Choroid plexus epithelial cell (primary cell): ENCODE data around the gene REEP1.

Experiments used
- DNase-seq: peaks from one replicate; pipeline ENCODE4 v3.0.0-alpha.2; 2010; ENCODE audit warnings: low read depth
- H3K4me3 ChIP-seq: 2 replicates; pipeline ENCODE4 v1.5.1; 2011; ENCODE audit warnings: low read depth, mild to moderate bottlenecking, control low read depth, low read length, moderate library complexity
- CTCF ChIP-seq: conservative IDR thresholded peaks from 2 replicates; pipeline ENCODE4 v1.5.1; 2011; ENCODE audit warnings: low read depth, mild to moderate bottlenecking, control low read depth, inconsistent platforms, low read length, moderate library complexity

Gene REEP1

GRCh38 chr2:86305915-86306254 is 31.5 kb downstream of the REEP1 start:
- no peak overlapping the region for H3K4me3 ChIP-seq
- TF ChIP-seq CTCF = no peak
- no peak for DNase-seq

DNA sequence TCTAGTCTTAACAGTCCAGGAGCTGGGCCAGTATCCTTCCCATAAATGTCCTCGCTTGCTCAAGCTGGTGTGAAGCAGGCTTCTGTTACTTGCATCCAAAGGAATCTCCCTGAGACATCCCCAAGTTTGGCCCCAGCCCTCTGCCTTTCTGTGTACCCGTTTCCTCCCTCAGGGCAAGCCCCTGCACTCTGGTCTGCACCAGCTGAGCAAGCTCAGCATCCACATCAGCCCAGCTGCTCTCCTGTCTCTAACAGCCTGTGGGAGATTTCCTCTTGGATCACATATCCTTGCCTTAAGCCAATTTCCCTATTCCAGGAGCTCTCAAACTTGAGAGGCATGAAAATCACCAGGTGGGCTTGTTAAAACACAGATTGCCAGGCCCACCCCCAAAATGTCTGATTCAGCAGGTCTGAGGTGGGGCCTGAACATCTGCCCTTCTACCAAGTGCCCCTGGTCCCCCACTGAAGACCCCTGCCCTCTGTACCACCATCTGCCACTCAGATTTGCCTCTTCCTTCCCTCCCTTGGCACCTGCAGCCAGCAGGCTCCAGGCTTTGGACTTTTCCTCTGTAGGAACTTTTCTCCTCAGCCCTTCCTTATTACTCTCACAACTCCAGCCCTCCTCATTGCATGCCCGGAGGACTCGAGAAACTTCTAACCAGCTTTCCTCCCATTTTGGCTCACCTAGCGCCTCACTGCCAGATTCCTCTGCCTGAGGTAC is 32.1 kb downstream of the REEP1 start:
- H3K4me3 ChIP-seq = no peak overlapping the region
- no peak for DNase-seq
- no peak for TF ChIP-seq CTCF

GRCh38 chr2:86304416-86304815 is 33.0 kb downstream of the REEP1 start:
- no peak for DNase-seq
- no peak overlapping the region for H3K4me3 ChIP-seq
- no peak for TF ChIP-seq CTCF

- TF ChIP-seq CTCF = no peak
- H3K4me3 ChIP-seq = no peak overlapping the region
- no peak for DNase-seq
Measured at GRCh38 chr2:86302320-86302719, 35.1 kb downstream of the REEP1 start.

DNA sequence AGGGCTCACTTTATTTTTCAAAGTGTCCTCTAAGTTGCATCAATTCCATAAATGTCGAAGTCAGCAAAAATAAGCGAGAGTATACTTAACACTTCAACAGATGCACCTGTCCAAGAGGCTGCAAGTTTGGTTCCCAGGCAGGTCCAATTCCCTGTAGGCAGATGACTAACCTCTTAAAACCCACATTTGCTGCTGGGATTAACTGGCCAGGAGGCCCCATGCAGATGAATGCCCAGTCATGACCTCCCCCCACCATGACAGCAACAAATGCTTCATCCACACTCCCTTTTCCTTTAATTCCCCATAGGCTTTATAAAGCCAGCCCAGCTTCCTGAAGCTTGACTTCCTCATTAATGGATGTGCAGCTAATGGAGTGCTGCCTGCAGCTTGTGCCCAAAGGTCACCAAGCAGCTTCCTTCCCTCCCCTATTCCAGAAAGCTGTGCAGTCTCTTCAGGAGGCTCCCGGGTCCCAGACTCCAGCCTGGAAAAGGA is 35.7 kb downstream of the REEP1 start:
- no peak overlapping the region for H3K4me3 ChIP-seq
- TF ChIP-seq CTCF = no peak
- DNase-seq = no peak

DNA sequence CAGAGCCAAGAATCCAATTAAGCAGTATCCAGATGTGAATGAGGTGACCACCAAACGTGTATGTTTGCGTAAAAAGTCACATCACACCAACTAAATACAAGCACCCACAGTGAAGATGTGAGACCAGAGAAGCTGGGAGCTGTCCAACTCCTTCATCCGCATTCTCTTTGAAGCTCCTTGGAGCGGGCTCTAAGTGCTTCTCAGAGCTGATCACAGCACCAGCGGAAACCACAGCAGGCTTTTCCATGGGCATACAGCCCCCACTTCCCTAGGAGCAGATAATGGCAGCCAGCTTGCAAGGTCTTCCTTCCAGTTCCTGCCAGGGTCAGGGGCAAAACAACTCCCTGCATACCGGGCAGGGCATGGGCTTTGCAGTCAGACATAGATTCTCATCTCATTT is 36.4 kb downstream of the REEP1 start:
- H3K4me3 ChIP-seq = no peak overlapping the region
- no peak for TF ChIP-seq CTCF
- peak; percentile 17 for DNase-seq

DNA sequence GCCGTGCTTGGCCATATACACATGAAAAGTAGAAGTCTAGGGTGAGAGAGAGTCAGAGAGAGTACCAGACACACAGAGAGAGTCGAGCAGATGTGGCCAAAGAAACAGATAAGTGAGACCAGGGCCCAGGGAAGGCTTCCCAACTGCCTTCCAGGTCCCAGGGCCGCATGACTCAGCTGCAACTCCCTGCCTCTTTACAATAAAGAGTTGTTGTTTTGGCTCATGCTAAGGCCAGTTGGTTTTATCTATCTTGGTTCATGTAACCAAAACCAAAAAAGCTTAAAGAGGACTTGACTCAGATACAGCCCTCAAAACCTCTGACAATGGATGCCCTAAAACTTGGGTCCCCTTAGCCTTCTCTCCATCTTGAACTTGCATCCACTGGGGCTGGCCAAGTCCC is 36.9 kb downstream of the REEP1 start:
- DNase-seq = no peak
- H3K4me3 ChIP-seq = no peak overlapping the region
- no peak for TF ChIP-seq CTCF
